Liver (tissue), 9 donors: ENCODE measurements around the gene AKAP13. TPM values are rescaled to one million over a fixed set of nuclear protein-coding genes. Genes with fewer than 3 reads are reported as not detected.

Source experiments
- DNase-seq: peaks from one replicate; pipeline ENCODE4 v3.0.0-alpha.2; 2017; ENCODE audit warnings: low spot score
- H3K27ac ChIP-seq, 2 donors: one replicate each; pipeline ENCODE4 v1.7.0; 2013; ENCODE audit warnings: inconsistent platforms in 2 of 2, low read length in 2 of 2, control low read depth in 1 of 2, low read depth in 1 of 2, mild to moderate bottlenecking in 1 of 2
- H3K27me3 ChIP-seq, 4 donors: one replicate each; pipeline versions ENCODE4 v1.6.1 to v1.7.0; 2013; ENCODE audit warnings: low read length in 3 of 4, inconsistent platforms in 1 of 4, mild to moderate bottlenecking in 1 of 4, moderate library complexity in 1 of 4; ENCODE audit not compliant: control insufficient read depth in 4 of 4, insufficient read depth in 4 of 4
- H3K36me3 ChIP-seq, 4 donors: one replicate each; pipeline versions ENCODE4 v1.6.1 to v1.7.0; 2013; ENCODE audit warnings: low read length in 3 of 4, mild to moderate bottlenecking in 3 of 4, low read depth in 1 of 4, moderate library complexity in 1 of 4; ENCODE audit not compliant: control insufficient read depth in 4 of 4, insufficient read depth in 3 of 4
- H3K4me1 ChIP-seq, 4 donors: one replicate each; pipeline versions ENCODE4 v1.6.1 to v1.7.0; 2013; ENCODE audit warnings: low read length in 3 of 4, mild to moderate bottlenecking in 3 of 4, moderate library complexity in 1 of 4; ENCODE audit not compliant: control insufficient read depth in 4 of 4, insufficient read depth in 4 of 4
- H3K4me3 ChIP-seq, 3 donors: one replicate each; pipeline versions ENCODE4 v1.6.1 to v1.7.0; 2013; ENCODE audit warnings: low read length in 3 of 3, control low read depth in 1 of 3, low read depth in 1 of 3, mild to moderate bottlenecking in 1 of 3
- H3K9ac ChIP-seq, 2 donors: one replicate each; pipeline ENCODE4 v1.7.0; 2013; ENCODE audit warnings: low read length in 2 of 2, mild to moderate bottlenecking in 2 of 2, moderate library complexity in 2 of 2, control low read depth in 1 of 2, low read depth in 1 of 2
- H3K9me3 ChIP-seq, 4 donors: one replicate each; pipeline versions ENCODE4 v1.6.1 to v1.7.0; 2013; ENCODE audit warnings: low read length in 3 of 4; ENCODE audit not compliant: control insufficient read depth in 4 of 4
- EGR1 ChIP-seq, 2 donors: IDR thresholded peaks; 2 replicates each; pipeline ENCODE4 v1.6.1; 2016 to 2018; ENCODE audit warnings: antibody characterized with exemption in 2 of 2, low read depth in 2 of 2
- FOXA1 ChIP-seq: IDR thresholded peaks from 2 replicates; pipeline ENCODE4 v1.6.1; 2016; ENCODE audit warnings: antibody characterized with exemption
- FOXA2 ChIP-seq: IDR thresholded peaks from 2 replicates; pipeline ENCODE4 v1.6.1; 2016; ENCODE audit warnings: antibody characterized with exemption
- HNF4A ChIP-seq, 2 donors: conservative IDR thresholded peaks; 2 replicates each; pipeline ENCODE4 v1.6.1; 2016; ENCODE audit warnings: antibody characterized with exemption in 2 of 2, mild to moderate bottlenecking in 2 of 2
- JUND ChIP-seq, 2 donors: IDR thresholded peaks; 2 replicates each; pipeline ENCODE4 v1.6.1; 2016; ENCODE audit warnings: antibody characterized with exemption in 2 of 2
- NR2F2 ChIP-seq: IDR thresholded peaks from 2 replicates; pipeline ENCODE4 v1.6.1; 2016; ENCODE audit warnings: antibody characterized with exemption
- RAD21 ChIP-seq, 2 donors: IDR thresholded peaks; 2 replicates each; pipeline ENCODE4 v1.6.1; 2016; ENCODE audit warnings: antibody characterized with exemption in 2 of 2, mild to moderate bottlenecking in 2 of 2
- RXRA ChIP-seq, 2 donors: IDR thresholded peaks; 2 replicates each; pipeline ENCODE4 v1.6.1; 2017 to 2018; ENCODE audit warnings: antibody characterized with exemption in 2 of 2, mild to moderate bottlenecking in 1 of 2
- SP1 ChIP-seq: IDR thresholded peaks from 2 replicates; pipeline ENCODE4 v1.6.1; 2018; ENCODE audit warnings: antibody characterized with exemption, mild to moderate bottlenecking
- TAF1 ChIP-seq: conservative IDR thresholded peaks from 2 replicates; pipeline ENCODE4 v1.6.1; 2016; ENCODE audit warnings: antibody characterized with exemption, mild to moderate bottlenecking
- YY1 ChIP-seq: IDR thresholded peaks from 2 replicates; pipeline ENCODE4 v1.6.1; 2016; ENCODE audit warnings: antibody characterized with exemption, mild to moderate bottlenecking
- WGBS: extraction: QIAGEN DNeasy Blood & Tissue Kit; methylation state at CpG from one replicate; pipeline ENCODE4 v1.1.7; 2013; 5-methylcytosine and 5-hydroxymethylcytosine counted together
- polyA plus RNA-seq, 2 donors: library from polyadenylated mRNA; stranded (reverse) in 1 of 2; unstranded in 1 of 2; fragments of 200-250 nt in 1 of 2; fragments of >200 nt in 1 of 2; fragmentation: Nextera tagmentation in 1 of 2; extraction: Ambion mirVana in 1 of 2; gene quantifications; one replicate each; pipeline versions ENCODE4 v1.2.1 to v1.2.3, GENCODE V29; 2013 to 2015
- total RNA-seq, 2 donors: library from RNA; depleted of rRNA; stranded (reverse); fragments of >200 nt; gene quantifications; one replicate each; pipeline ENCODE4 v1.2.3, GENCODE V29; 2014
- TF ChIP-seq, protein P1 (sequence below): fragments of 150-350 bp; IDR thresholded peaks from 2 replicates; pipeline ENCODE4 v1.5.1; 2017; ENCODE audit warnings: improper control_type of control experiment, low read depth, low read length; ENCODE audit not compliant: missing input control
- TF ChIP-seq, protein P2 (sequence below): IDR thresholded peaks from 2 replicates; pipeline ENCODE4 v1.6.1; 2016; ENCODE audit warnings: antibody characterized with exemption
- TF ChIP-seq, protein P3 (sequence below): IDR thresholded peaks from 2 replicates; pipeline ENCODE4 v1.6.1; 2016; ENCODE audit warnings: antibody characterized with exemption
- TF ChIP-seq, protein P4 (sequence below): IDR thresholded peaks from 2 replicates; pipeline ENCODE4 v1.6.1; 2016; ENCODE audit warnings: antibody characterized with exemption
- donor health status: healthy.
- donor health status: healthy.
- donor health status: healthy.
- donor health status: healthy.
- donor health status: healthy.

The AKAP13 gene
- total and polyA plus RNA-seq, 4 donors = 18.6 to 92.3 (median 37.4) TPM

DNA sequence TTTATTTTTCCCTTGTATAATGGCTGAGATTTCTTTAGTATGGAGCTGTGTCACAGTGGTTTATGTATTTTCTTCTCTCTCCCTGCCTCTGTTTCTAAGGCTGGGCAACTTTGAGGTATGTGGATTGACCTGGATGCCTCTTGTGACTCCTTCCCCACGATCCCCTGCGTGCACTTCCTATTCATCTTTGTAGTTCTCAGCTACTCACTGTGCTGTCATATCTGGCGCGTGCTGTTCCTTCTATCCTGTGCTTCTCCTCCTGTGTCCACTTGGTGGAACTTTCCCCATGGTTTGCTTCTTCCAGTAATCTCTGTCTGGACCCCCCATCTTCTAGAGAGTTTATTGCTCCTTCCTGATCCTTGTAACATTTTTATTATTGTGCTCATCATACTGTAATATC, 97.3 kb downstream of the AKAP13 start:
- no peaks in the 10 kb centered on the region for H3K9me3 ChIP-seq
- no peak overlapping the region for H3K9ac ChIP-seq
- H3K27me3 ChIP-seq = no peaks in the 10 kb centered on the region
- no peak for DNase-seq
- H3K4me3 ChIP-seq = no peak overlapping the region
- TF ChIP-seq, protein P1, sequence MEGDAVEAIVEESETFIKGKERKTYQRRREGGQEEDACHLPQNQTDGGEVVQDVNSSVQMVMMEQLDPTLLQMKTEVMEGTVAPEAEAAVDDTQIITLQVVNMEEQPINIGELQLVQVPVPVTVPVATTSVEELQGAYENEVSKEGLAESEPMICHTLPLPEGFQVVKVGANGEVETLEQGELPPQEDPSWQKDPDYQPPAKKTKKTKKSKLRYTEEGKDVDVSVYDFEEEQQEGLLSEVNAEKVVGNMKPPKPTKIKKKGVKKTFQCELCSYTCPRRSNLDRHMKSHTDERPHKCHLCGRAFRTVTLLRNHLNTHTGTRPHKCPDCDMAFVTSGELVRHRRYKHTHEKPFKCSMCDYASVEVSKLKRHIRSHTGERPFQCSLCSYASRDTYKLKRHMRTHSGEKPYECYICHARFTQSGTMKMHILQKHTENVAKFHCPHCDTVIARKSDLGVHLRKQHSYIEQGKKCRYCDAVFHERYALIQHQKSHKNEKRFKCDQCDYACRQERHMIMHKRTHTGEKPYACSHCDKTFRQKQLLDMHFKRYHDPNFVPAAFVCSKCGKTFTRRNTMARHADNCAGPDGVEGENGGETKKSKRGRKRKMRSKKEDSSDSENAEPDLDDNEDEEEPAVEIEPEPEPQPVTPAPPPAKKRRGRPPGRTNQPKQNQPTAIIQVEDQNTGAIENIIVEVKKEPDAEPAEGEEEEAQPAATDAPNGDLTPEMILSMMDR = peak; percentile 16
- TF ChIP-seq RAD21 (IDR thresholded peaks at IDR 0.05) = peak in 1 of 2 donors; percentile 12
- no peak for TF ChIP-seq HNF4A (conservative IDR thresholded peaks at IDR 0.05)
- TF ChIP-seq NR2F2 = no peak
- peaks cover 0 to 17% (median 5%) of the 10 kb centered on the region in 4 donors for H3K4me1 ChIP-seq
- H3K27ac ChIP-seq = no peak overlapping the region
- H3K36me3 ChIP-seq = no peaks in the 10 kb centered on the region
- WGBS = 69% methylated on average over 4 of the region's 4 CpGs

DNA sequence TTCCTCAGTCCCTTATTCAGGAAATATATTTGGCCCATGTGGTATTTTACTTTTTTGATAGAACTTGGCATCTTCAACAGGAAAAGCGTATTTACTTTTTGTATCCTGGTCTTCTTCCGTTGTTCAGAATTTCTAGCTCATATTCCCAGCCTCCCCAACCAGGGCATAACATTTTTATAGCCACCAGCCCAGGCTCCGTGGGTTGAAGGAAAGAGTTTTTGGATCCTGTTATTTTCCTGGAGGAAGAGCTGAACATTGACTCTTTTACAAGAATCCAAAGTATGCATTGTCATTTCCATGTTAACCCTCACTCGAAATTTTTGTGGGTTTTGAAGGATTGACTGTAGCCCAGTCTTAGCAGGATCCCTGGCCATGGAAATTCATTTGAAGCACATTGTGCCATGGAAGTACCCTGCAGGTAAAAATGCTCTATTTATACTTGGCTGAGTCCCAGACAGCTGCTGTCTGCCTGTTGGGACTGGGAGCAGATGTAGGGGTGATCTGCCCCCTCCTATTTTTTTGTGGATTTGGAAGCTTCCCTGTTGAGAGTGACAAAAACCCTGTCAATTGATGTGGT, 98.8 kb downstream of the AKAP13 start:
- DNase-seq = no peak
- Histone ChIP-seq H3K27me3 (no peaks in the 10 kb centered on the region), H3K4me3 (no peak overlapping the region), H3K9ac (no peak overlapping the region), H3K9me3 (no peaks in the 10 kb centered on the region), H3K36me3 (no peaks in the 10 kb centered on the region), H3K27ac (no peak overlapping the region), H3K4me1 (peaks cover 0 to 21% (median 6%) of the 10 kb centered on the region in 4 donors)
- WGBS = 47% methylated on average over 4 of the region's 4 CpGs
- TF ChIP-seq, protein P1 = no peak
- TF ChIP-seq RXRA (IDR thresholded peaks at IDR 0.05) (no peak), HNF4A (conservative IDR thresholded peaks at IDR 0.05) (no peak), RAD21 (IDR thresholded peaks at IDR 0.05) (peak in 1 of 2 donors; percentile 3), TAF1 (no peak)
- TF ChIP-seq, protein P2, sequence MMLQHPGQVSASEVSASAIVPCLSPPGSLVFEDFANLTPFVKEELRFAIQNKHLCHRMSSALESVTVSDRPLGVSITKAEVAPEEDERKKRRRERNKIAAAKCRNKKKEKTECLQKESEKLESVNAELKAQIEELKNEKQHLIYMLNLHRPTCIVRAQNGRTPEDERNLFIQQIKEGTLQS = no peak
- TF ChIP-seq, protein P3, sequence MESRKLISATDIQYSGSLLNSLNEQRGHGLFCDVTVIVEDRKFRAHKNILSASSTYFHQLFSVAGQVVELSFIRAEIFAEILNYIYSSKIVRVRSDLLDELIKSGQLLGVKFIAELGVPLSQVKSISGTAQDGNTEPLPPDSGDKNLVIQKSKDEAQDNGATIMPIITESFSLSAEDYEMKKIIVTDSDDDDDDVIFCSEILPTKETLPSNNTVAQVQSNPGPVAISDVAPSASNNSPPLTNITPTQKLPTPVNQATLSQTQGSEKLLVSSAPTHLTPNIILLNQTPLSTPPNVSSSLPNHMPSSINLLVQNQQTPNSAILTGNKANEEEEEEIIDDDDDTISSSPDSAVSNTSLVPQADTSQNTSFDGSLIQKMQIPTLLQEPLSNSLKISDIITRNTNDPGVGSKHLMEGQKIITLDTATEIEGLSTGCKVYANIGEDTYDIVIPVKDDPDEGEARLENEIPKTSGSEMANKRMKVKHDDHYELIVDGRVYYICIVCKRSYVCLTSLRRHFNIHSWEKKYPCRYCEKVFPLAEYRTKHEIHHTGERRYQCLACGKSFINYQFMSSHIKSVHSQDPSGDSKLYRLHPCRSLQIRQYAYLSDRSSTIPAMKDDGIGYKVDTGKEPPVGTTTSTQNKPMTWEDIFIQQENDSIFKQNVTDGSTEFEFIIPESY = no peak

DNA sequence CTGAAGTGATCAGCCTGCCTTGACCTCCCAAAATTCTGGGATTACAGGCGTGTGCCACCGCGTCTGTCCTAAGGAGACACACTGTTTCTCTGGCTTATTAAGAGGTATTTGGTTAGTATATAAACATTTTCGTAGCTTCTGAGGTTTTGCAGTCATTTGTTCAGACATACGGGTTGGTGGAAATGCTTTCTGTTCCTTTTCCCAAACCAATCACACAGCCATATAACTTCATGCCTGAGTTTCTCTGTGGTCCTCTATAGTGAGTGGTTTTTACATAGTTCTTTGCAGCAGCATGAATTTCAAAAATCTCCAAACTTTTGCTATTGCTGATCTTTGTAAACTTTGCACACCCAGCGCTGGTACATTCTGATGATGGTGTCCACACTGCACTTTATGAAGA, 100.5 kb downstream of the AKAP13 start:
- Histone ChIP-seq H3K27ac (no peak overlapping the region), H3K4me3 (no peak overlapping the region), H3K27me3 (no peaks in the 10 kb centered on the region), H3K9me3 (no peaks in the 10 kb centered on the region), H3K4me1 (peaks cover 0 to 21% (median 6%) of the 10 kb centered on the region in 4 donors), H3K36me3 (no peaks in the 10 kb centered on the region), H3K9ac (no peak overlapping the region)
- no peak for DNase-seq
- WGBS = 87% methylated on average over 6 of the region's 6 CpGs
- TF ChIP-seq EGR1 (IDR thresholded peaks at IDR 0.05; ENCODE audit: low read depth in 2 of 2) (no peak), RXRA (IDR thresholded peaks at IDR 0.05) (no peak), NR2F2 (no peak), TAF1 (no peak), FOXA2 (no peak), SP1 (no peak), FOXA1 (no peak), YY1 (no peak), JUND (IDR thresholded peaks at IDR 0.05) (no peak), RAD21 (IDR thresholded peaks at IDR 0.05) (no peak)
- TF ChIP-seq, protein P2 = no peak
- TF ChIP-seq, protein P4, sequence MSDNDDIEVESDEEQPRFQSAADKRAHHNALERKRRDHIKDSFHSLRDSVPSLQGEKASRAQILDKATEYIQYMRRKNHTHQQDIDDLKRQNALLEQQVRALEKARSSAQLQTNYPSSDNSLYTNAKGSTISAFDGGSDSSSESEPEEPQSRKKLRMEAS = no peak
- TF ChIP-seq, protein P1 = no peak
